UCSD-AML1 (cell line): Measurements from ENCODE around the gene DNAH7.

Source experiments
- DNase-seq: peaks from one replicate; lab custom pipeline; 2025; ENCODE audit not compliant: unreplicated experiment; lab: John Stamatoyannopoulos, UW

The DNAH7 gene

GRCh38 chr2:196079052-196079451 lies 10.4 kb upstream of the DNAH7 start:
- DNase-seq: no peak

- no peak for DNase-seq
Measured at GRCh38 chr2:196077821-196078220, 9.2 kb upstream of the DNAH7 start.

GRCh38 chr2:196076778-196077568 lies 8.3 kb upstream of the DNAH7 start:
- DNase-seq: no peak

GRCh38 chr2:196075196-196075595 lies 6.6 kb upstream of the DNAH7 start:
- no peak for DNase-seq

GRCh38 chr2:196074631-196075030 lies 6.0 kb upstream of the DNAH7 start:
- DNase-seq: no peak

GRCh38 chr2:196073521-196073920 lies 4.9 kb upstream of the DNAH7 start:
- no peak for DNase-seq

- no peak for DNase-seq
Measured at GRCh38 chr2:196067088-196067382, 1.6 kb downstream of the DNAH7 start.

- DNase-seq: no peak
Measured at GRCh38 chr2:196066291-196067087, 2.1 kb downstream of the DNAH7 start.

GRCh38 chr2:196063773-196064172 lies 4.9 kb downstream of the DNAH7 start:
- no peak for DNase-seq

GRCh38 chr2:196059491-196059960 lies 9.1 kb downstream of the DNAH7 start:
- DNase-seq: no peak

- no peak for DNase-seq
Measured at GRCh38 chr2:196054631-196055030, 14.0 kb downstream of the DNAH7 start.

- DNase-seq: no peak
Measured at GRCh38 chr2:196046123-196046917, 22.3 kb downstream of the DNAH7 start.

- no peak for DNase-seq
Measured at GRCh38 chr2:196041786-196042185, 26.9 kb downstream of the DNAH7 start.

GRCh38 chr2:196040218-196040617 lies 28.4 kb downstream of the DNAH7 start:
- no peak for DNase-seq

- no peak for DNase-seq
Measured at GRCh38 chr2:196036442-196036841, 32.2 kb downstream of the DNAH7 start.

GRCh38 chr2:196018037-196018436 lies 50.6 kb downstream of the DNAH7 start:
- no peak for DNase-seq

GRCh38 chr2:196012314-196012713 lies 56.3 kb downstream of the DNAH7 start:
- DNase-seq: no peak

- no peak for DNase-seq
Measured at GRCh38 chr2:196000551-196000950, 68.1 kb downstream of the DNAH7 start.

GRCh38 chr2:195998070-195998469 lies 70.6 kb downstream of the DNAH7 start:
- no peak for DNase-seq

GRCh38 chr2:195995499-195995898 lies 73.1 kb downstream of the DNAH7 start:
- DNase-seq: no peak

GRCh38 chr2:195993623-195994022 lies 75.0 kb downstream of the DNAH7 start:
- DNase-seq: no peak

- DNase-seq: no peak
Measured at GRCh38 chr2:195985741-195986140, 82.9 kb downstream of the DNAH7 start.
